Liver (tissue), 9 donors: ENCODE measurements around the gene RSPRY1. TPM values are rescaled to one million over a fixed set of nuclear protein-coding genes. Genes with fewer than 3 reads are reported as not detected.

Experiments used
- DNase-seq: peaks from one replicate; pipeline ENCODE4 v3.0.0-alpha.2; 2017; ENCODE audit warnings: low spot score
- H3K27ac ChIP-seq, 2 donors: one replicate each; pipeline ENCODE4 v1.7.0; 2013; ENCODE audit warnings: inconsistent platforms in 2 of 2, low read length in 2 of 2, control low read depth in 1 of 2, low read depth in 1 of 2, mild to moderate bottlenecking in 1 of 2
- H3K27me3 ChIP-seq, 4 donors: one replicate each; pipeline versions ENCODE4 v1.6.1 to v1.7.0; 2013; ENCODE audit warnings: low read length in 3 of 4, inconsistent platforms in 1 of 4, mild to moderate bottlenecking in 1 of 4, moderate library complexity in 1 of 4; ENCODE audit not compliant: control insufficient read depth in 4 of 4, insufficient read depth in 4 of 4
- H3K36me3 ChIP-seq, 4 donors: one replicate each; pipeline versions ENCODE4 v1.6.1 to v1.7.0; 2013; ENCODE audit warnings: low read length in 3 of 4, mild to moderate bottlenecking in 3 of 4, low read depth in 1 of 4, moderate library complexity in 1 of 4; ENCODE audit not compliant: control insufficient read depth in 4 of 4, insufficient read depth in 3 of 4
- H3K4me1 ChIP-seq, 4 donors: one replicate each; pipeline versions ENCODE4 v1.6.1 to v1.7.0; 2013; ENCODE audit warnings: low read length in 3 of 4, mild to moderate bottlenecking in 3 of 4, moderate library complexity in 1 of 4; ENCODE audit not compliant: control insufficient read depth in 4 of 4, insufficient read depth in 4 of 4
- H3K4me3 ChIP-seq, 3 donors: one replicate each; pipeline versions ENCODE4 v1.6.1 to v1.7.0; 2013; ENCODE audit warnings: low read length in 3 of 3, control low read depth in 1 of 3, low read depth in 1 of 3, mild to moderate bottlenecking in 1 of 3
- H3K9ac ChIP-seq, 2 donors: one replicate each; pipeline ENCODE4 v1.7.0; 2013; ENCODE audit warnings: low read length in 2 of 2, mild to moderate bottlenecking in 2 of 2, moderate library complexity in 2 of 2, control low read depth in 1 of 2, low read depth in 1 of 2
- H3K9me3 ChIP-seq, 4 donors: one replicate each; pipeline versions ENCODE4 v1.6.1 to v1.7.0; 2013; ENCODE audit warnings: low read length in 3 of 4; ENCODE audit not compliant: control insufficient read depth in 4 of 4
- ATF3 ChIP-seq: IDR thresholded peaks from 2 replicates; pipeline ENCODE4 v1.6.1; 2016; ENCODE audit warnings: antibody characterized with exemption
- EGR1 ChIP-seq, 2 donors: IDR thresholded peaks; 2 replicates each; pipeline ENCODE4 v1.6.1; 2016 to 2018; ENCODE audit warnings: antibody characterized with exemption in 2 of 2, low read depth in 2 of 2
- FOXA1 ChIP-seq: IDR thresholded peaks from 2 replicates; pipeline ENCODE4 v1.6.1; 2016; ENCODE audit warnings: antibody characterized with exemption
- FOXA2 ChIP-seq: IDR thresholded peaks from 2 replicates; pipeline ENCODE4 v1.6.1; 2016; ENCODE audit warnings: antibody characterized with exemption
- GABPA ChIP-seq, 2 donors: IDR thresholded peaks in 1 of 2; conservative IDR thresholded peaks in 1 of 2; 2 replicates each; pipeline ENCODE4 v1.6.1; 2016; ENCODE audit warnings: antibody characterized with exemption in 2 of 2, mild to moderate bottlenecking in 1 of 2, moderate library complexity in 1 of 2
- HNF4A ChIP-seq, 2 donors: conservative IDR thresholded peaks; 2 replicates each; pipeline ENCODE4 v1.6.1; 2016; ENCODE audit warnings: antibody characterized with exemption in 2 of 2, mild to moderate bottlenecking in 2 of 2
- HNF4G ChIP-seq: IDR thresholded peaks from 2 replicates; pipeline ENCODE4 v1.6.1; 2016; ENCODE audit warnings: antibody characterized with exemption
- JUND ChIP-seq, 2 donors: IDR thresholded peaks; 2 replicates each; pipeline ENCODE4 v1.6.1; 2016; ENCODE audit warnings: antibody characterized with exemption in 2 of 2
- MAX ChIP-seq: IDR thresholded peaks from 2 replicates; pipeline ENCODE4 v1.6.1; 2016; ENCODE audit warnings: antibody characterized with exemption
- NR2F2 ChIP-seq: IDR thresholded peaks from 2 replicates; pipeline ENCODE4 v1.6.1; 2016; ENCODE audit warnings: antibody characterized with exemption
- RAD21 ChIP-seq, 2 donors: IDR thresholded peaks; 2 replicates each; pipeline ENCODE4 v1.6.1; 2016; ENCODE audit warnings: antibody characterized with exemption in 2 of 2, mild to moderate bottlenecking in 2 of 2
- REST ChIP-seq: IDR thresholded peaks from 2 replicates; pipeline ENCODE4 v1.6.1; 2016; ENCODE audit warnings: antibody characterized with exemption, mild to moderate bottlenecking
- RXRA ChIP-seq, 2 donors: IDR thresholded peaks; 2 replicates each; pipeline ENCODE4 v1.6.1; 2017 to 2018; ENCODE audit warnings: antibody characterized with exemption in 2 of 2, mild to moderate bottlenecking in 1 of 2
- SP1 ChIP-seq: IDR thresholded peaks from 2 replicates; pipeline ENCODE4 v1.6.1; 2018; ENCODE audit warnings: antibody characterized with exemption, mild to moderate bottlenecking
- WGBS: extraction: QIAGEN DNeasy Blood & Tissue Kit; methylation state at CpG from one replicate; pipeline ENCODE4 v1.1.7; 2013; 5-methylcytosine and 5-hydroxymethylcytosine counted together
- polyA plus RNA-seq, 2 donors: library from polyadenylated mRNA; stranded (reverse) in 1 of 2; unstranded in 1 of 2; fragments of 200-250 nt in 1 of 2; fragments of >200 nt in 1 of 2; fragmentation: Nextera tagmentation in 1 of 2; extraction: Ambion mirVana in 1 of 2; gene quantifications; one replicate each; pipeline versions ENCODE4 v1.2.1 to v1.2.3, GENCODE V29; 2013 to 2015
- total RNA-seq, 2 donors: library from RNA; depleted of rRNA; stranded (reverse); fragments of >200 nt; gene quantifications; one replicate each; pipeline ENCODE4 v1.2.3, GENCODE V29; 2014
- TF ChIP-seq, protein P1 (sequence below): fragments of 150-350 bp; IDR thresholded peaks from 2 replicates; pipeline ENCODE4 v1.5.1; 2017; ENCODE audit warnings: improper control_type of control experiment, low read depth, low read length; ENCODE audit not compliant: missing input control
- donor health status: healthy.
- donor health status: healthy.
- donor health status: healthy.
- donor health status: healthy.
- donor health status: healthy.

Gene RSPRY1
- total and polyA plus RNA-seq, 4 donors: 10.9 to 27.6 (median 20.2) TPM

- Histone ChIP-seq H3K27ac (no peak overlapping the region), H3K4me3 (no peak overlapping the region), H3K9ac (no peak overlapping the region), H3K36me3 (peaks cover 0 to 40% (median 21%) of the 10 kb centered on the region in 4 donors), H3K4me1 (peaks cover 4 to 18% (median 11%) of the 10 kb centered on the region in 4 donors), H3K27me3 (no peaks in the 10 kb centered on the region), H3K9me3 (no peaks in the 10 kb centered on the region)
- 40% methylated on average over 5 of the region's 5 CpGs for WGBS
- no peak for DNase-seq
- TF ChIP-seq RXRA (IDR thresholded peaks at IDR 0.05) (peak; percentile 19 to 40), RAD21 (IDR thresholded peaks at IDR 0.05) (no peak)
These were observed 20.6 kb upstream of the RSPRY1 start for GRCh38 chr16:57165483-57165882.

GRCh38 chr16:57165938-57166337, 20.2 kb upstream of the RSPRY1 start:
- DNase-seq: no peak
- Histone ChIP-seq H3K27me3 (no peaks in the 10 kb centered on the region), H3K4me1 (peaks cover 4 to 18% (median 11%) of the 10 kb centered on the region in 4 donors), H3K9ac (no peak overlapping the region), H3K4me3 (no peak overlapping the region), H3K27ac (no peak overlapping the region), H3K36me3 (peaks cover 0 to 37% (median 21%) of the 10 kb centered on the region in 4 donors), H3K9me3 (no peaks in the 10 kb centered on the region)
- 53% methylated on average over 3 of the region's 3 CpGs for WGBS
- TF ChIP-seq RXRA (IDR thresholded peaks at IDR 0.05) (peak in 1 of 2 donors; percentile 3), FOXA2 (peak; percentile 18), SP1 (no peak)
- TF ChIP-seq, protein P1, sequence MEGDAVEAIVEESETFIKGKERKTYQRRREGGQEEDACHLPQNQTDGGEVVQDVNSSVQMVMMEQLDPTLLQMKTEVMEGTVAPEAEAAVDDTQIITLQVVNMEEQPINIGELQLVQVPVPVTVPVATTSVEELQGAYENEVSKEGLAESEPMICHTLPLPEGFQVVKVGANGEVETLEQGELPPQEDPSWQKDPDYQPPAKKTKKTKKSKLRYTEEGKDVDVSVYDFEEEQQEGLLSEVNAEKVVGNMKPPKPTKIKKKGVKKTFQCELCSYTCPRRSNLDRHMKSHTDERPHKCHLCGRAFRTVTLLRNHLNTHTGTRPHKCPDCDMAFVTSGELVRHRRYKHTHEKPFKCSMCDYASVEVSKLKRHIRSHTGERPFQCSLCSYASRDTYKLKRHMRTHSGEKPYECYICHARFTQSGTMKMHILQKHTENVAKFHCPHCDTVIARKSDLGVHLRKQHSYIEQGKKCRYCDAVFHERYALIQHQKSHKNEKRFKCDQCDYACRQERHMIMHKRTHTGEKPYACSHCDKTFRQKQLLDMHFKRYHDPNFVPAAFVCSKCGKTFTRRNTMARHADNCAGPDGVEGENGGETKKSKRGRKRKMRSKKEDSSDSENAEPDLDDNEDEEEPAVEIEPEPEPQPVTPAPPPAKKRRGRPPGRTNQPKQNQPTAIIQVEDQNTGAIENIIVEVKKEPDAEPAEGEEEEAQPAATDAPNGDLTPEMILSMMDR: no peak

- no peaks in the 10 kb centered on the region for H3K9me3 ChIP-seq
- no peak for DNase-seq
- peaks cover 4 to 18% (median 11%) of the 10 kb centered on the region in 4 donors for H3K4me1 ChIP-seq
- no peaks in the 10 kb centered on the region for H3K27me3 ChIP-seq
- peaks cover 1 to 42% (median 23%) of the 10 kb centered on the region in 4 donors for H3K36me3 ChIP-seq
- no peak for TF ChIP-seq FOXA1
- no peak for TF ChIP-seq GABPA (IDR thresholded peaks at IDR 0.05 in 1 of 2, conservative IDR thresholded peaks at IDR 0.05 in 1 of 2)
- no peak for TF ChIP-seq JUND (IDR thresholded peaks at IDR 0.05)
- TF ChIP-seq REST: no peak
- TF ChIP-seq SP1: no peak
- TF ChIP-seq EGR1 (IDR thresholded peaks at IDR 0.05; ENCODE audit: low read depth in 2 of 2): no peak
- no peak for TF ChIP-seq HNF4A (conservative IDR thresholded peaks at IDR 0.05)
- no peak for TF ChIP-seq ATF3
- TF ChIP-seq HNF4G: no peak
- no peak for TF ChIP-seq RAD21 (IDR thresholded peaks at IDR 0.05)
- TF ChIP-seq MAX: no peak
- no peak for TF ChIP-seq NR2F2
- H3K4me3 ChIP-seq: no peak overlapping the region
- no peak overlapping the region for H3K27ac ChIP-seq
- H3K9ac ChIP-seq: no peak overlapping the region
These were observed 19.7 kb upstream of the RSPRY1 start for GRCh38 chr16:57166451-57166850.
